ENCODE results near the gene STK32B.

DNA sequence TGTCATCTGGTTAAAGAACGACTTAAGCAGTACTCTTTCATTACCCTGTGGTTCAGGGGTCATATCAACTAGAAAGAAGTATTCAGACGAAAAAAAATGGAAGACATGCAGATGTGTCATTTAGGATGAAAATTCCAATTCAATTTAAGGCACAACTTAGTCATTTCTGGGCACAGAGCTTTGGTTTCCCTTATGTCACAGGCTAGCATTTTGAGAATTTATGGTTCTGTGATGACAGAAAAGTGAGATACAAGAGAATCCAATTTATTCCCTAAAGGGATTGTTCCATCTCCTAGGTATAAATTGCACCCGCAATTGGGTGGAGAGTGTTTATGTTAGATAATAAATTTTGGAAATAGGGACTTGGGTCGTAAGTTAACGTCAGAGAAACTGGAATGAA lies 306.6 kb downstream of the STK32B start:
- TF ChIP-seq, protein P1, sequence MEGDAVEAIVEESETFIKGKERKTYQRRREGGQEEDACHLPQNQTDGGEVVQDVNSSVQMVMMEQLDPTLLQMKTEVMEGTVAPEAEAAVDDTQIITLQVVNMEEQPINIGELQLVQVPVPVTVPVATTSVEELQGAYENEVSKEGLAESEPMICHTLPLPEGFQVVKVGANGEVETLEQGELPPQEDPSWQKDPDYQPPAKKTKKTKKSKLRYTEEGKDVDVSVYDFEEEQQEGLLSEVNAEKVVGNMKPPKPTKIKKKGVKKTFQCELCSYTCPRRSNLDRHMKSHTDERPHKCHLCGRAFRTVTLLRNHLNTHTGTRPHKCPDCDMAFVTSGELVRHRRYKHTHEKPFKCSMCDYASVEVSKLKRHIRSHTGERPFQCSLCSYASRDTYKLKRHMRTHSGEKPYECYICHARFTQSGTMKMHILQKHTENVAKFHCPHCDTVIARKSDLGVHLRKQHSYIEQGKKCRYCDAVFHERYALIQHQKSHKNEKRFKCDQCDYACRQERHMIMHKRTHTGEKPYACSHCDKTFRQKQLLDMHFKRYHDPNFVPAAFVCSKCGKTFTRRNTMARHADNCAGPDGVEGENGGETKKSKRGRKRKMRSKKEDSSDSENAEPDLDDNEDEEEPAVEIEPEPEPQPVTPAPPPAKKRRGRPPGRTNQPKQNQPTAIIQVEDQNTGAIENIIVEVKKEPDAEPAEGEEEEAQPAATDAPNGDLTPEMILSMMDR (conservative IDR thresholded peaks at IDR 0.05; ENCODE audit: low read length): no peak
- no peak for TF ChIP-seq EZH2phosphoT487 (IDR thresholded peaks at IDR 0.05; ENCODE audit: borderline replicate concordance, low read depth, low read length)
